ENCODE measurements around the gene ITGA3.

DNA sequence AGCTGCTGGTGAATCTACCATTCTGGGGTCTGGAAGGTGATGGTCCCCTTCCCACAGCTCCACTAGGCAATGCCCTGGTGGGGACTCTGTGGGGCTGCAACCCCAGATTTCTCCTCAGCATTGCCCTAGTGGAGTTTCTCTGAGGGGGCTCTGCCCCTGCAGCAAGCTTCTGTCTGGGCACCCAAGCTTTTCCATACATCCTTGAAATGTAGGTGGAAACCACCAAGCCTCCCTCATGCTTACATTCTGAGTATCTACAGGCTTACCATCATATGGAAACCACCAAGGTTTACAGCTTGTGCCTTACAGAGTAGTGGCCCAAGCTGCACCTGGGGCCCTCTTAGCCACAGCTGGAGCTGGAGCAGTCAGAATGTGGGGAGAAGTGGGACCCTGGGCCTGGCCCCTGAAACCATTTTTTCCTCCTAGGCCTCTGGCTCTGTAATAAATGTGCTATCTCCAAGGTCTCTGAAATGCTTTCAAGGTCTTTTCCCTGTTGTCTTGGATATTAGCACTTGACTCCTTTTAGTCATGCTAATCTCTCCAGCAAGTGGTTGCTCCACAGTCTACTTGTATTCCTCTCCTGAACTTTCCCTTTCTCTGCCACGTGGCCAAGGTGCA is 41.3 kb upstream of the ITGA3 start:
- TF ChIP-seq ZNF780A (CRISPR knock-in tag; IDR thresholded peaks at IDR 0.05), result no peak
- no peak for TF ChIP-seq HNF4A (CRISPR knock-in tag; IDR thresholded peaks at IDR 0.05)
- no peak for TF ChIP-seq ZNF740 (CRISPR knock-in tag; IDR thresholded peaks at IDR 0.05)
- TF ChIP-seq NR1H2 (CRISPR knock-in tag; IDR thresholded peaks at IDR 0.05; ENCODE audit: borderline replicate concordance, low read depth), result no peak
- TF ChIP-seq ARID2 (CRISPR knock-in tag; IDR thresholded peaks at IDR 0.05; ENCODE audit: borderline replicate concordance), result no peak
- no peak for TF ChIP-seq HNRNPK (IDR thresholded peaks at IDR 0.05; ENCODE audit: low read depth, low read length, poor library complexity, severe bottlenecking)
- TF ChIP-seq KDM5B (CRISPR knock-in tag; IDR thresholded peaks at IDR 0.05; ENCODE audit: borderline replicate concordance), result no peak
- TF ChIP-seq DNMT1 (CRISPR knock-in tag; IDR thresholded peaks at IDR 0.05), result no peak
- TF ChIP-seq POLR2A (IDR thresholded peaks at IDR 0.05; ENCODE audit: insufficient read depth in 1 of 2, low read depth in 2 of 2, low read length in 2 of 2), result no peak
- TF ChIP-seq EP300 (IDR thresholded peaks at IDR 0.05; ENCODE audit: low read depth in 2 of 2, low read length in 2 of 2), result no peak
- TF ChIP-seq EP300 (CRISPR knock-in tag; IDR thresholded peaks at IDR 0.05; ENCODE audit: borderline replicate concordance), result no peak
- TF ChIP-seq, protein P1, sequence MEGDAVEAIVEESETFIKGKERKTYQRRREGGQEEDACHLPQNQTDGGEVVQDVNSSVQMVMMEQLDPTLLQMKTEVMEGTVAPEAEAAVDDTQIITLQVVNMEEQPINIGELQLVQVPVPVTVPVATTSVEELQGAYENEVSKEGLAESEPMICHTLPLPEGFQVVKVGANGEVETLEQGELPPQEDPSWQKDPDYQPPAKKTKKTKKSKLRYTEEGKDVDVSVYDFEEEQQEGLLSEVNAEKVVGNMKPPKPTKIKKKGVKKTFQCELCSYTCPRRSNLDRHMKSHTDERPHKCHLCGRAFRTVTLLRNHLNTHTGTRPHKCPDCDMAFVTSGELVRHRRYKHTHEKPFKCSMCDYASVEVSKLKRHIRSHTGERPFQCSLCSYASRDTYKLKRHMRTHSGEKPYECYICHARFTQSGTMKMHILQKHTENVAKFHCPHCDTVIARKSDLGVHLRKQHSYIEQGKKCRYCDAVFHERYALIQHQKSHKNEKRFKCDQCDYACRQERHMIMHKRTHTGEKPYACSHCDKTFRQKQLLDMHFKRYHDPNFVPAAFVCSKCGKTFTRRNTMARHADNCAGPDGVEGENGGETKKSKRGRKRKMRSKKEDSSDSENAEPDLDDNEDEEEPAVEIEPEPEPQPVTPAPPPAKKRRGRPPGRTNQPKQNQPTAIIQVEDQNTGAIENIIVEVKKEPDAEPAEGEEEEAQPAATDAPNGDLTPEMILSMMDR (CRISPR knock-in tag; IDR thresholded peaks at IDR 0.05), result no peak
- TF ChIP-seq MTERF4 (CRISPR knock-in tag; IDR thresholded peaks at IDR 0.05), result no peak
- no peak for TF ChIP-seq SNAPC4 (CRISPR knock-in tag; IDR thresholded peaks at IDR 0.05)
